HG02763 (cell line): ENCODE data around the gene MED25.
A peak's percentile ranks its signal among the peaks of the same experiment; 100 is the strongest.

Experiments
- ATAC-seq: cut with Tn5 transposase; IDR thresholded peaks from one replicate; pipeline ENCODE4 v1.9.1; 2021; ENCODE audit warnings: mild to moderate bottlenecking, moderate library complexity; ENCODE audit not compliant: unreplicated experiment

The MED25 gene

DNA sequence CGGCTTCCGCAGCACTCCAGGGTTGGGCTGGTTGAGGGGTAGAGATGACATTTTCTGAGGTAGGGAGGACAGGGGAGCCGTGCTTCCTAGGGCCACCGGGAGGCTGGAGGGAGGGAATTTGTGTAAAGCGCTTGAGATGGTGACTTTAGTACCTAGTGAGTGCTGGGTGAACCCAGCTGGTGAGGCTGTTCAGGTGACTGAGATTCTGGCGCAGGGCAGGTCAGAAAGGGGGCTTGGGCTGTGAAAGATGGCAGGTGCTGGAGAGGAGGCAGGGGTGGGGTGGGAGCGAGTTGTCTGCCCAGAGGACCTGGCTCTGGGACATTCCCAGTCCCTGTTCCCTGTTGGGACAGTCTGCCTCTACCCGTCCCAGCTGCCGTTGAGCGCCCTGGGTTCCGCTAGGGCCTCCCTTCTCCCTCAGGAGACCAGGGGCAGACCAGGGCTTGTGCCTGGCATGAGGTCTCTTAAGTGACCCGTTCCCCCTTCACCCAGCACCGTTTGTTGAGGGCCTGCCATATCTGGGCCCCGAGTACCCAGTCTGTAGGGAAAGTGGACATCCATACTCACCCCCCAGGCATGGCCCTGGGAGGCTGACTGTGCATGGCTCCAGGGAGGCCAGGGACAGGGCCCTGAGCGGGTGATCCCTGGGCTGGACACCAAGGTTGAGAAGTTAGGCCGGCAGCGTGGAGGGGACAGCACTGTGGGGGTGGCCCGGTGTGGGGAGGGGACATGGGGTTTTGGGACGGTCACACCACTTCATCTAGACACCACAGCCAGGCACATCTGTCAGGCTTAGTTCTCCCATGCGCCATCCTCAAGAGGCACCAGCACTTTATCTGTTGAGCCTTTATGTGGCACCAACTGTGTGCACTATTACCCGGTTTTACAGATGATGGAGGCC, 37.8 kb downstream of the MED25 start:
- no peak for ATAC-seq

DNA sequence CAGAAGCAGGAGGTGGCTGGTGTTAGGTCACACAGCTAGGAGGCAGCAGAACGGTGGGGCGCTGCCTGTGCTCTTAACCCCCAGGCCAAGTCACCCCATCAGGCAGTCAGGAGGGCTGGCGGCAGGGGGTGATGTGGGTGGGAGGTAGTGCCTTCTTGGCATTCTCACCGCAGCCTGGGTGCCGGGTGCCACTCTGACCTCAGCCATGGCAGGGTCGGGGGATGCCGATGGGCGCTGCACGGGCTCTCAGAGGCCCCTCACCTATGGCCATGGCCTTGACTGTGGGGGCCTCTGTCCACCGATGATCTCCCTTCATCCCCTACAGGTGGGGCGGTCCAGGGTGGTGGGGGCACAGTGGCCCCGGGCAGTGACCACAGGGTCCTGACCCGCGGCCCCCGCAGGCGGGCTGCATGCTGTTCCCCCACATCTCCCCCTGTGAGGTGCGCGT, 38.5 kb downstream of the MED25 start:
- ATAC-seq = no peak

DNA sequence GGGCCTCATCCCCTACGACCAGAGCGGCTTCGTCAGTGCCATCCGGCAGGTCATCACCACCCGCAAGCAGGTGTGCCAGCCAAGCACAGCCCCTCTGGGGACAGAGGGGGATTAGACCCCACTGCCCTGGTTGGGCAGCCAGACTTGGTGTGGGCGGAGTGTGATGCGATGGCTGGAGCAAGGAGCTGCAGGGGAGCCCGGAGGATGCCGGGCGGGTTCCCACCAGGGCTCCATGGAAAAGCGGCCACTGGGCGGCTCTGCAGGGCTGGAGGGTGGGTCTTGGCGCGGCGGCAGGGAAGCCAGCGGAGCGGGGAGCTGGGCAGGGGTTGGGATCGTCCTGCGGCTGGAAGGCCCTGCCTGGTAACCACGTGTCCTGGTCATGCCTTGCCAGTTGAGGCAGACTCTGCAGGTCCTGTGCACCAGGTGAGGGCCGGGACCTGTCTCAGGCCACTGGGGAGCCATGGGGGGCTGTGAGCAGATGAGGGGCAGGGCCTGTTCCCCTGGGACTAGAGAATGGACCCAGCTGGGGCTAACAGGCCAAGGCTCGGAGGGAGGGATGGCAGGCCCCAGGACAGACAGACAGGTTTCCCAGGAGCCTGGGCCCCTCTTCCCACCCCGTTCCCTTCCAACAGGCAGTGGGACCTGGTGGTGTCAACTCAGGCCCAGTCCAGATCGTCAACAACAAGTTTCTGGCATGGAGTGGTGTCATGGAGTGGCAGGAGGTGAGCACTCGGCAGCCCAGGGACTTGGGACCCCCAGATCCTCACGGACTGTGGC, 39.2 kb downstream of the MED25 start:
- ATAC-seq = no peak

DNA sequence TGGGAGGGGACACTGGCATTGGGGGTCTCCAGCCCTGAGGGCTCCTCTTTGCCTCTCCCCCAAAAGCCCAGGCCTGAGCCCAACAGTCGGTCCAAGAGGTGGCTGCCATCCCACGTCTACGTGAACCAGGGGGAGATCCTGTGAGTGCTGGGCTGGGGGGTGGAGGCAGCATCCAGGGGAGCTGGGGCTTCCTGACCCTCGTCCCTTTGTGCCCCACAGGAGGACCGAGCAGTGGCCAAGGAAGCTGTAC, 39.7 kb downstream of the MED25 start:
- ATAC-seq = no peak

DNA sequence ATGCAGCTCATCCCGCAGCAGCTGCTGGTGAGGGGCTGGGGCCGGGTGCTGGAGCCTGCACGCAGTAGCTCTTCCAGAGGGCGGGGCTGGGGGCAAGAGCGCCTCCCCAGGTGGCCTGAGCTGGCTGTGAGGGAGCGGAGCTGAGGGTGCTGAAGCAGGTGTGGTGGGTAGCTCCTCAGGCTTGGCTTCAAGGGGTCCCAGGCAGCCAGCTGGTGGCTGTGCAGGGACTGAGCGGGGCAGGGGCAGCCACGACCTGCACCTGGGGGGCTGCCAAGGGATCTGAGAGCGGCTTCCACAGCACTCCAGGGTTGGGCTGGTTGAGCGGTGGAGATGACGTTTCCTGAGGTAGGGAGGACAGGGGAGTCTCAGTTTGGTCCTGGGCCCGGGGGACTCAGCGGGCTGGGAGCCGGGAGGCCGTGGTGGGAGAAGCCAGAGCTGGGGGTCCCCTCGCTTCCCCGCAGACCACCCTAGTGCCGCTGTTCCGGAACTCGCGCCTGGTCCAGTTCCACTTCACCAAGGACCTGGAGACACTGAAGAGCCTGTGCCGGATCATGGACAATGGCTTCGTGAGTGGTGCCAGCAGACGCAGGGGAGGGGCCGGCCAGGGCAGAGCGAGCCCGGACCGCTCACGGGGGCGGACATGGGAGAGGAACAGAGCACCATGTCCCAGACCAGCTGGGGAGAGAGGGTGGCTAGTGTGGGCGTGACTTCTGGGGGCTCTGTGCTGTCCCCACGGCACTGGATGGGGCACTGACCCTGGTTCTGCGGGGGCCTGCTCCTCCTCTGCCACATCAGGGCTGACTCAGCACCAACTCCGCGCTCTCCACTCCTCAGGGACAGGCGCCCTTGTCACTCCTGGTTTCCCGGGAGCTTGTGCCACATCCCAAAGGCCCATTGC, 40.2 kb downstream of the MED25 start:
- no peak for ATAC-seq

DNA sequence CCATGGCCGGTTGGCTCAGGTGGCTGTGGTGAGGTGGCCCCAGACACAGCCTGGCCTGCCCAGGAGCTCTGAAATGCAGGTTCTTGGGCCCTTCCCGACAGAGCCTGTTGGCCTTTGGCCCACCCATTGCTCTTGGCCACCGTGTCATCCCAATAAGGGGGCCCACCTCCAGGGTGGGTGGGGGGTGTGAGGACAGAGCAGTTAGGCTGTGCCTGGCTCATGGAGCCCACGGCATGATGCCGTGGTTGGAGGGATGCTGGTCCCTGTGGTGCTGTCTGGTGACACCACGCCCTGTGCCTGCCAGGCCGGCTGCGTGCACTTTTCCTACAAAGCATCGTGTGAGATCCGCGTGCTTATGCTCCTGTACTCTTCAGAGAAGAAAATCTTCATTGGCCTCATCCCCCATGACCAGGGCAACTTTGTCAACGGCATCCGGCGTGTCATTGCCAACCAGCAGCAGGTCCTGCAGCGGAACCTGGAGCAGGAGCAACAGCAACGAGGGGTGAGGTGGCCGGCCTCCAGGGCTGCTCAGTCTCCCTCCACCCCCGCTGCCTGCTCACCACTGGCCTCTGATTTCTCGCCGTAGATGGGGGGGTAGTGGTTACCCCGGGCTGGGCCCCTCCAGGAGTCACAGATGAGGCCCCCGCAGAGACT, 41.7 kb downstream of the MED25 start:
- no peak for ATAC-seq

DNA sequence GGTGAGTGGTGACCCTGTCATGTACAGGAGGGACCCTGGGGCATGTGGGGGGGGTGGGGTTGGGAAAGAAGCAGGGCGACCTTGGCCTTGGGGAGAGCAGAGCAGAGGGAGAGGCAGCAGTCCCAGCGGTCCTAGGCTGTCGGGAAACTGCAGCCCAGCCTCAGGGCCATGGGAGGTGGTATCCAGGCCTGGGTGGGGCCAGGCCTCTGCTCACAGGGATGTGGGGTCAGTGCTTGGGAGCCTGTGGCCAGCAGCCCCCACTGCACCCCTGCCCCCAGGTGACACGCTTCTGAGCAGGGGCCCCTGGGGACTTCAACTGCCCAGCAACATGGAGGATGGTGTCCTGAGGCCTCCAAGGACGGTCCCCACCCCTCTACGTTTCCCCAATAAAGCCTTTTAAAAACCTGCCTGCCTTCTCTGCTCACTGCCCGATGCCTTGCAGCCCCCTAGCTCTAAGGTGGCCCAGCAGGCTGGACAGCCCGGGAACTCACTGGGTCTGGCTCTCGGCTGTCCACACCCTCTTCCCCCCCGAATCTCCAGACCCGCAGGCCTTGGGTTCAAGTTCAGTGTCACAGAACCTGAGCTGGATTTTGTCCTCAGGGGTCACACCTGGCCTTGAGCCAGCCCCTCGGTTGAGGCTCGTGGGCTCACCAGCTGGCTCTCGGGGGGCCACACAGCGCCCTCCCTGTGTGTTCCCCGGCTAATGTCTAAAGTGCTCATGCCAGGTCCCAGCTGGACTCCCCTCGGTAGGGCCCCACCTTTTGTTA, 42.4 kb downstream of the MED25 start:
- ATAC-seq = no peak

DNA sequence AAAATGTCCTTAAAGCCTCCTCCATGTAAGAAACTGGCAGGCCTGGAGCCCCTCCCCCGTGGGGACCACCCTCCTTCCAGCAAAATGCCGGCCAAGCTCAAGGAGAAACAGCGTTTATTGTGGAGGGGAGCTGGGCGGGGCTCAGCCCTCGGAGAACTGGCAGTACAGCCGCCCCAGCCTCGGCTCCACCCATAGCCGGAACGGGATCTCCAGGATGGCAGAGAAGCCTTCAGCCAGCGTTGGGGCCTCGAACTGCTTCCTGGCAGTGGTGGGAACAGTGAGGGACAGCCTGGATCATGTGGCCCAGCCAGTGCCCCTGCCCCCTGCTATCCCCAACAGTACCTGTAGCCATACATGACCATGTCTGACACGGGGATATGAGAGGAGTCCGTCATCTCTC, 43.0 kb downstream of the MED25 start:
- no peak for ATAC-seq

DNA sequence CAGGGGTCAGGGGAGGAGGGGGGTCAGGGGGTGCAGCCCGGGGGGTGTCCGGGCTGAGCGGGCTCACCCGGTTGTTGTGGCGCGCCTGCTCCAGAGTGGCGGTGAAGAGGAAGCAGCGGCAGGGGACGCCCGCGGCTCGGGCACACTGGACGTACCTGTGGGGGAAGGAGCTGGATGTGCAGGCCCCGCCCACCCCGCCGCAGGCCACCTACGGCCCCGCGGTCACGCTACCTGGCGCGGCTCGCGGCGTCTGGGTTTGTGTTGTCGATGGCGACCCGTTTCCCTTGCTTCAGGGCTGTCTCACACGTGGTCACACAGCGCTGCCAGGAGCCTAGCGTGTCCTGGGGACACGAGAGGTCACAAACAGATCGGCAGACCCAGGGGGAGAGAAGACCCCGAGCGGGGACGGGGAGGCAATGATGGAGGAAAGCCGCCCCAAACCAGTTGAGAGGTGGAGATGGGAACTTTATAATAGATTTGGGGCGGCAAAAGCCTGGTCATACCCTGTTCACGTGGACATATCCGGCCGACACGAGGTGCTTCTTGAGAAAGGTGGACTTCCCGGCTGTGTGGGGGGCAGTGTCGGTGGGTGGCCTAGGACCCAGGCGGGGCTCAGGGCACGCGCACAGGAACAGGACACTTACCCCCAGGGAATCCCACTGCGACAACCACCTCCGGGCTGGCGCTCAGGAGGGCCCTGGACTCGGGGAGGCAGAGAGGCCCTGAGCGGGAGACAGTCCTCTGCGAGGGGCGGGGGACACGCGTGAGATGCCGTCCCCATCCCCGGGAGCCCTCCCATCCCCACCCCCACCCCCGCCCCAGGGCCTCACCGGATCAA, 43.7 kb downstream of the MED25 start:
- no peak for ATAC-seq

DNA sequence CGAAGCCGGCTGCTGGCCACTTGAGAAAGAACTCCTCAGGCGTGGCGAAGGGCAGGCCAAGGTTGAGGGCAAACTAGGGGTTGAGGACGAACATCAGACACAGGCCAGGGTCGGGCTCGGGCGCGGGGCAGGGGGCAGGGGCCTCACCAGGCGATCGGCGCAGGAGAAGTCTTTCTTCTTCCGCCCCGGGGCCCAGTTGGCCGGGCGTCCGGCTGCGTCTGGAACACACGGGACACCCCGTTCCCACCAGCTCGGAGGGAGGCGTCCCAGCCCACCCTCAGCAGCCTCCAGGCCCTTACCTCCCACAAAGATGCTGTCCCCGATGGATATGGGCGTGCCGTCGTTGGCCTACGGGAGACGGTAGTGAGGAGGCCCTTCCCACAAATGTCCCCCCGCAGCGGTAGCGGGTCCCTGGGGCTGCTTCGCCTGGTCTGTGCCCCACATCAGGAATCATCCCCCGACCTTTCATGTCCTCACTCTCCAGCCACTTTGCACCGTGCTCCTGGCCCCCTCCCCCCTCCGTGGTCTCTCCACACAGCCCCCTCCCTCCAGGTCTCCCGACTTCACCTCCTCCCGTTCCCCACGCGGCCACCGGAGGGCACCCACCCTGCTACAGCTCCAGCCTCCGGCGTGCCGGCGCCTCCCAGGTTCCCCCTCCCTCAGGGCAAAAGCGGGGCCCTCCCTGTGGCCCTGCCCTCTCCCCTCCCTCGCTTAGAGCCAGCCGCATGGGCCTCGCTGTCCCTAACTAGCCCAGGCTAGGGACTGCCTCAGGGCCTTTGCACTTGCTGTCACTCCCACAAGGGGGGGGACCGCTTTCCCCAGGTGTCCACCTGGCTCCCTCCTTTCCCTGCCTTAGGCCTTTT, 44.5 kb downstream of the MED25 start:
- no peak for ATAC-seq

DNA sequence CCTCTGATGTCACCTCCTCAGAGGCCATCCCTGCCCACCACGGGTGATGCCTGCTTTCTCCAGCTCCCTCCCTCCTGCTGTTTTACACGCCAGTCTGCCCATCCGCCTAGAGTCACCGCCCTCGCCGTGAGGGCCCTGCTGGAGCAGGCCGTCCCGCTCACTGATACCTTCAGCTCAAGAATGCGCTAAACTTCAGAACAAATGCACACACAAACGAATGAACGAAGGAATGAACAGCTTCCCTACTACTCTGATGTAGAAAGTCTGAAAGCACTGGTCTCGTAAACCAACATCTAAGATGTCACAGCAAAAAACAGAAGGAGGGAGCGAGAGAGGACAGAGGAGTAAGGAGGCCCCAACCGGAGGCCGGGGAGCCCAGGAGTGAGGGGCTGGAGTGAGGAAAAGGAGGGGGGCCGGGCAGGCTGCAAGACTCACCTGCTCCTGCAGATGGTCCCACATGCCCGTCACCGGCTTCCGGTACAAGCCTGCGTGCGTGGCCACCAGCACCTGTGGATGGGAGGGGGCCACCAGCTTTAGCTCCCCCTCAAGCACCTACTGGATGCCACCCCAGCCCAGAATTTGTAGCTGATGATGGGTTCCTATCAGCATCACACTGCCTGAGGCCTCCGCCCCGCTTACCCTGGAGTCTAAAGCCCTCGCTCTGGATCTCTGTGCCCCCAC, 45.3 kb downstream of the MED25 start:
- no peak for ATAC-seq

DNA sequence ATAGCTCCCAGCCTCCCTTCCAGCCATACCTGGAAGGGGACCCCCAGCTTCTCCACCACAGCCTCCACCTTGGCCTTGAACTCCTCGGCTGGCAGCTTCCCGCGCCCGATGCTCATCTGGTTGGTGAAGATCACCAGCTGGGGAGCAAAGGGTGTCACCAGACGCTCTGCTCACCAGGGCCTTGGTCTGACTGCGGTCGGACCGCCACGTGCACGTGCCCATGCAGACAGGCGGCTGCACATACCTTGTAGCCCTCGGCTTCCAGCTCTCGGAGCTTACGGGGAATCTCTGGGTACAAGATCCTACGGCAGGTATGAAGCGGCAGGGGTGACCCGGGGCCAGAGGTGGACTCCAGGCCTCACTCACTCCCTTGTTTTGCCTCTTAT, 45.8 kb downstream of the MED25 start:
- no peak for ATAC-seq

DNA sequence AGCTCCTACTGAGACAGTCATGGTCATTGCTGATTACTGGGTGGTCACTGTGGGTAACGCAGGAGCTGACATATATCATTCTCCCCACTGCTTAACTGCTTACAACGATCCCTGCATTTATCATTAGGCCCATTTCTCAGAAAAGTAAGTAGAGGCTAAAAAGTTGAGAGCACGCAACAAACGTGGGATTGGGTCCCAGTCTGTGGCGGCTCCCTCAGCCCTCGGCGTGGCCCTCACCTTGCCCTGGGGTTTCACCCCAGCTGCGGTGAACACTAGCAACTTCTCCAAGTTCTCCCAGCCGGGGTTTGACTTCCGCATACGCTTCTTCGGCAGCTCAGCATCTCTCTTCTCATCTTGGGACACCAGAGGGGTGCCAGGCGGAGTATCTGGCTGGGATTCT, 46.8 kb downstream of the MED25 start:
- ATAC-seq = no peak

DNA sequence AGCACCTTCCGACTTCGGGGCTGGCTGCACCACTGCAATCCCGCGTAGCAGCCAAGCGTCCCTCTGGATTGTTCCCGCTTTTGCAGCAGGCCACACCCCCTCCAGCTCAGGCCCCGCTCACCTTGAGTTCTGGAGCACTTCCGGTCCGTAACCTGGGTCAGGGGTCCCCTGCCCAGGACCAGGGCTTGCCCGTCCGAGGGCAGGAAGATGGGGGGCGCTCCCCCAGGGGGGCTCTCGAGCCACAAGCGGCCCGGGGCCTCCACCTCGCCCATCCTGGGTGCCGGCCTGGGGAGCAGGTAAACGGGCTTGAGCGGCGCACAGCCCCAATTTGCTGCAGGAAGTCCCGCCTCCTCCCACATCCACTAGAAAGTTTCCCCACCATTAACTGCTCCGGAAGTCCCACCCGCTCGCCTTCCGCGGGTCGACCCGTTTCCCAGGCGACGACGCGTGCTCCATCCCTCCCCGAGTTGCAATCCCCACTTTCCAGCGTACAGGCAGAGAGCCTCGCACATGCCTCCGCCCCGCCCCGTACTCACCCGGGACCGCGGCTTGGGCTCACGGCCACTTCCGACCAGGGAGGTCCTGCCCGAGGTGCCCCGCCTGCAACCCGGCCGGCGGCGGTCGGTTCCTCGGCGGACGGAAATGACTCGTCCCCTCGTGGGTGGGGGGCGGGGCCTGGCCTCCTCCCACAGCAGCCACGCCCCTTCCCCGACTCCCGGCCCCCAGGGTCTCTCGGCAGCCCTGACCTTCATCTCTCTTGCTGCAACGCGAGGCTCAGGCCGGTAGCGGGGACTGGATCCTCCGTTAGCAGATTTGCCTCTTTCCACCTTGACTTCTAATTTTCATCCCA, 49.1 kb downstream of the MED25 start, which contains the start of gene PNKP:
Gene PNKP, minus strand, starts transcription at position 644 of the 850 bp plus-strand sequence. Its CDS starts 372 bp downstream, at position 272.
- peak; percentile 37 for ATAC-seq

DNA sequence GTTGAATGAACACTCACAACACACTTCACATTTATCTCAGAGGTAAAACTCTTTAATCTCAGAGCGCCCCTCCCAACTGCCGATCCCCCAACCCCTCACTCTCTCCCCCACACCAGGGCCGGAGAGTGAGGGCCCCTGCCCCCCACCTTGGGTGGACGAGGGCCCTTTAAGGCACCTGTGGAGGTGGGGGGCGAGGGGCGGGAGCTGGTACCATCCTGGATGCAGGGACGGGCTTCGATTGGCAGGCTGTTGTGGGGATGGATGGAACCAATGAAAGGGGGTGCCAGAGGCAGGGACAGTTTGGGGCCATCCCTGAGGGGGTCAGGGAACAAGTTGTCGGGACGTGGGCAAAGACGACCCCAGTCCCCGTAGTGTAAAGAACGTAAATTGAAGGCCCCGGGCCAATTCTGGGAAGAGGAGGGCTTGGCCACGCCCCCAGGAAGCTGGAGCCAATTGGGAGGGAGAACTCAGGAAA, 51.0 kb downstream of the MED25 start:
- ATAC-seq = peak; percentile 6

DNA sequence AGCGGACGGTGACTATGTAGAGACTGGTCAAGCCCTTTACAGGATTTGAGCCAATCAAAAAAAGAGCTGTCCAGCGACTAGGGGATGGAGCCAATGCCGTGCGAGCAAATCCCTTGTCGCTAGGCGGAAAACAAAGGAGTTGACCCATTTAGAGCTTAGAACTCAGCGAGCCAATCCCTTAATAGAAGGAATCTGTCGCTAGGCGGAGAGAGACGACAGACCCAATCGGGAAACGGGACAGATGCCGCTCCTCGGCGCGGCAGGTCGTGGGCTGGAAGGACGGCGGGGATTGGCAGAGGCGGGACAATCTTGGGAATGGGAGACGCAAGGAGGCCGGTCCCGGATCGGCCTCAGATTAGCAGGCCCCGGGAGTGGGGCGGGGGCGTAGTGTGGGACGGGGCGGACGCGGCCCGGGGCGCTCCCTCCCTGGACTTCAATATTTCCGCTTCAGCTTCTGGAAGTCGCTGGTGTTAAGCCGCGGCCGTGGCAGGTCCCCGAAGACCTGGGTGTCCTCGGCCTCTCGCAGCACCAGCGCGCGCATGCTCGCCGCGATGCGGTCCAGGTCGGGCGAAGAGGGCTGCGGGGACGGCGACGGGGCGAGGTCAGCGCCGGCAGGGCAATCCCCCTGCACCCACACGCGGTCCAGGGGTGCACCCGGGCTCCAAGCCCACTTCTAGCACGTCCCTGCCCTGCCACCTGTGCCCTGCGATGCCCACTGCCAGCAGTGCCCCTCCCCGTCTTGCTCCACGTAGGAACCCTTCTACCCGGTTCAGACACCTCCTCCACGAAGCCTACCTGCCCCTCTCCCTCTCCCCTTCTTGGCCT, 51.6 kb downstream of the MED25 start:
- ATAC-seq = peak; percentile 66
